Fibroblast of skin of right quadriceps (primary cell): ENCODE measurements around the gene ZFYVE1.
"Not testable (repeated sequence)": the region's sequence is repeated elsewhere in the genome, so short reads cannot be mapped to it uniquely, and the experiment has no call there.

ENCODE experiments used
- DNase-seq: peaks from one replicate; pipeline ENCODE4 v3.0.0-alpha.2; 2013

The ZFYVE1 gene

DNA sequence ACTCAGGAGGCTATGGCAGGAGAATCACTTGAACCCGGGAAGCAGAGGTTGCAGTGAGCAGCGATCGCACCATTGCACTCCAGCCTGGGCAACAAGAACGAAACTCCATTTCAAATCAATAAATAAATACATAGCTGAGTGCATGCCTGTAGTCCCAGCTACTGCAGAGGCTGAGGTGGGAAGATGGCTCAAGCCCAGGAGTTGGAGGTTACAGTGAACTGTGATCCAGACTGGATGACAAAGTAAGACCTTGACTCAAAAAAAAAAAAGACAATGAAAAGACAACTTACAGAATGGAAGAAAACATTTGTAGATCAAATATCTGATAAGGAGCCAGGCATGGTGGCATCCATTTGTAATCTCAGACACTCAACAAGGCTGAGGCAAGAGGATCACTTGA is 27.6 kb downstream of the ZFYVE1 start:
- DNase-seq = no peak

DNA sequence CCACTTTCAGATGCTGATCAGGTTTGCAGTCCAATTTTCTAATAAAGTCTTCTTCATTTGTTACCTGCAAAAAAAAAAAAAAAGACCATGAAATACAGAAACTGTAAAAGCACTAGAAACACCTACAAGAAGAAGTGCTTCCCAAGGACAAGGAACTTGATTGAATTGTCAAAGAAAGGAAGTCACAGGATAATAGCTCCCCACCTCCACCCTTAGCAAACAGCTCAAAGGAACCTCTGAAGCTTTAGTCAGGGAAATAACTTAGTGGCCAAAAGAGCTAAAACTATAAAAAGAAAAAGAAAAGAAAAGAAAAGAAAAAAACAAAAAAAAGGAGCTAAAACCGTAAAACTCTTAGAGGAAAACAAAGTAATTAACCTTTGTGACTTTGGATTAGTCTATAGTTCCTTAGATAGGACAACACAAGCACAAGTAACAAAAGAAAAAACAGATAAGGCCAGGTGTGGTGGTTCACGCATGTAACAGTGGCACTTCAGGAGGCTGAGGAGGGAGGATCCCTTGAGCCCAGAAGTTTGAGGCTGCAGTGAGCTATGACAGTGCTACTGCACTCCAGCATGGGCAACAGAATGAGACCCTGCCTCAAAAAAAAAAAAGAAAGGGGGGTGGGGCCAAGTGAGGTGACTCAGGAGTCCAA is 28.5 kb downstream of the ZFYVE1 start:
- no peak for DNase-seq

- DNase-seq = no peak
Observed at GRCh38 chr14:72996916-72997315, 30.0 kb downstream of the ZFYVE1 start.

DNA sequence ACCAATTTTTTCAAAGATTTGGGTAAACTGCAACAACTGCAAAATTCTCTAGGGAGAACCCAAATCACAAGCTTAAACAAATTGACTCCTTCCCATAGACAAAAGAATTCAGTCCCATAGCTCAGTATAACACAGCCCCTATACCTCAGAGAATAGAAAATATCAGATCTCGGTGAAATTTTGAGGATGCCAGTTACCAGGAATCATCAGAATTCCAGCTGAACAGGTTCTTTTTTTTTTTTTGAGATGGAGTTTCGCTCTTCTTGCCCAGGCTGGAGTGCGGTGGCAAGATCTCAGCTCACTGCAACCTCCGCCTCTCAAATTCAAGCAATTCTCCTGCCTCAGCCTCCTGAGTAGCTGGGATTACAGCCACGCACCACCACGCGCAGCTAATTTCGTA is 36.7 kb downstream of the ZFYVE1 start:
- no peak for DNase-seq

DNA sequence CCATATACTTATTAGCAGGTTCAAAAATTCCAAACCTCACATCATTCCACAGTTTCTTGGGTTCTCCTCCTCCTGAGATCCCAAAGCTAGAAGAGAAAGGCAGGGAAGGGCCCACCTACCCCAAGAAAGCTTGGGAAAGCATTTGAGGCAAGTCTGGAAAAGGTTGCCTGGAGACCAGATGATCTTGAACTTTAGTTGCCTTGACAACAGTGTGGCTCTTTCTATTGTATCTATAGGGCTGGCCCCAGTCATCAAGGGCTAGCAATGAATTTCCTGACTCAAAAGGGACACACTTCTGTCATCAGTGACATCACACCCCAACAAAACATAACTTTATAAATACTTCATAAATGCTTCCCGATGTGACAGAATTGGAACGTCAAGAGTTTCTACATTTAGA is 40.0 kb downstream of the ZFYVE1 start:
- no peak for DNase-seq

DNA sequence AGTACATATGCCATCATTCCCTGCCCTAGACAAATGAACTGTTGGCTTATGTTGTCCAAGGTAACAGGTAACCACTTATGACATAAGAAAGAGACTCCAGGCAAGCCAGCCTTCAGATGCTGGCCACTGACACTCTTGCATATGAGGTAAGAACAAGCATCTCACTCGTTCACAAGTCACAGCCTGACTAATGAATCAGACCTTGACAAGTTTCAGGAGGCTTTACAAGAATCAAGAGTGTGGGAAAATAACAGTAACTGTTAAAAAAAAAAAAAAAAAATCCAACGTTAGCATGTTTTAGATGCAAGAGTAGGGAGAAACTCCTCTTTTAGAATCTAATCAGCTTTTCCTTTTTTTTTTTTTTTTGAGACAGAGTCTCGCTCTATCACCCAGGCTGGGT is 40.7 kb downstream of the ZFYVE1 start:
- no peak for DNase-seq

DNA sequence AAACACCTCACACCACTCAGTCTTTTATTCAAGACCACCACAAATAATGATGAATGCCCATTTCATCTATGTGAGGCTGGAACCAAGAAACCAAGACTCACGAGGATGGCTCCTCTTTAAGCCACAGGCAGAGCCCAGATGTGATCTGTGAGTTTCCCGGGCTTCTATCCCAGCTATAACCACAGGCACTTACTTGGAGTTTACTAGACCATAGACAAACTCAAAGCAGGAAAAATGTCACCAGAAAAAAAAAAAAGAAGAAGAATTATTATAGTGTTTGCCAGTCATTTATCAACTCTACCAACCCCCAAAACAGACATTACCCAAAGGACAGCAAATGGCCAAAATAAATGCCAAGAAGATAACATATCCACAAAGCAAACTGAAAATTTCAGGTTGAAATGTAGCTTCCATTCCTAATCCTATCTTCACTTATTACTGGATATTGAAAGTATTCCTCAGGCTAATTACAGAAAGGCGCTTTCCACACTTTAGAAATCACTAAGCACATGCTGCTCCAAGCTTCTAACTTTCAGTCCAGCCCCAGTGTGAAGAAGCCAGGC is 44.7 kb downstream of the ZFYVE1 start:
- no peak for DNase-seq

DNA sequence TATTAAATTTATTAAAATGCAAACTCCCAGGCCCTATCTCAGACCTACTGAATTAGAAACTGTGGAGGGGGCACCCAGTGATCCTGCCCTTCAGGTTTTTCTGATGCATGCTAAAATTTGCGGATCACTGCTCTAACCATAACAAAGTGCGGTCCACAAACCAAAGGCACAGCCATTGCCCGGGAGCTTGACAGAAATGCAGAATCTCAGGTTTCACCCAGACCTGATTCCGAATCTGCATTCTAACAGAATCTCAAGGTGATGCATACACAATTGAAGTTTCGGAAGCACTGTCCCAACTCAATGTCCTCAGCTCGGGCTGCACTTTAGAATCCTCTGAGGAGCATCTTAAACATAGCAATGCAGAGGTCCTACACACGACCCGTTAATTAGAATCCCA is 46.0 kb downstream of the ZFYVE1 start:
- no peak for DNase-seq

GRCh38 chr14:72978856-72979255 is 48.0 kb downstream of the ZFYVE1 start:
- DNase-seq = no peak

GRCh38 chr14:72975770-72976169 is 51.1 kb downstream of the ZFYVE1 start:
- DNase-seq = no peak

GRCh38 chr14:72974661-72975060 is 52.2 kb downstream of the ZFYVE1 start:
- DNase-seq = no peak

- no peak for DNase-seq
Observed at GRCh38 chr14:72970824-72971434, 56.0 kb downstream of the ZFYVE1 start.

DNA sequence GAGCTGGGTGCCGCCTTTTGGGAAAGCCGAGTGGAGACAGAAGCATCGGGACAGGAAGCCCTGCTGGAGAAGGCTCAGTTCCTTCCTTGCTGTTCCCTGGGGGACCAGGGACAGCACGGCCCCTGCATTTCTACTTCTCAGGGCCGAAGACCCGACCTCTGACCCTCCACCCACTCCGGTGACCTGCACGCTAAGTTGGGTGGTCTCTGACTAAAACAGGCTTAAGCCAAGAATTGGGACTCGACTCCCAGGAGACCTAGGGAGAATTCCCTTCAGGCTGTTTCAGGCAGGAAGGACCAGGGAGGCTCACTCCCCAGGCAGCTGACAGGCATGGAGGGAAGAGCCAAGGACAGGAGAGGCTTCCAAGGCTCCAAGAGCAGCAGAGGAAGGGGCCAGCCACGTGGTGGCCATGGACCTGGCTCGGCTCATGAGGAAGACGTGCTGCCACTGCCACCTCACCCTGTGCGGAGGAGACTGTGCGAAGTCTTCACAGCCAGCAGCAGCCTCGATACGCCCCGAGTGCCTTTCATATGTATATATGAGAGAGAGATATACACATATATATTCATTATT is 56.8 kb downstream of the ZFYVE1 start:
- DNase-seq = no peak

GRCh38 chr14:72968316-72968715 is 58.6 kb downstream of the ZFYVE1 start:
- no peak for DNase-seq

DNA sequence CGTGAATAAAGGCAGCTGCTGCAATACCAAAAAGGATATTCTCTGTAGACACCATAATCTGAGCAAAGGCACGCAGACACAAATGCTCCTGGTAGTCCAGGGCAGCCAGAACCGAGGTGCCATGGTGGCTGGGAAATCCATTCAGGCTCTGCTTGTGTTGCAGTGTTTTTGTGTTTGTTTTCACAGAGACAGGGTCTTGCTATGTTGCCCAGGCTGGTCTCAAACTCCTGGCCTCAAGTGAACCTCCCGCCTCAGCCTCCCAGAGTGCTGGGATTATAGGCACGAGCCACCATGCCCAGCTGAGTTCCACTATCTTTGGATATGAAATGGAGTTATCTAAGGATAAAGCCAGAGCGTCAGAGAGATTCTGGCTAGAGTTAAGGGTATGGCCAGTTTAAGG is 60.9 kb downstream of the ZFYVE1 start:
- no peak for DNase-seq

DNA sequence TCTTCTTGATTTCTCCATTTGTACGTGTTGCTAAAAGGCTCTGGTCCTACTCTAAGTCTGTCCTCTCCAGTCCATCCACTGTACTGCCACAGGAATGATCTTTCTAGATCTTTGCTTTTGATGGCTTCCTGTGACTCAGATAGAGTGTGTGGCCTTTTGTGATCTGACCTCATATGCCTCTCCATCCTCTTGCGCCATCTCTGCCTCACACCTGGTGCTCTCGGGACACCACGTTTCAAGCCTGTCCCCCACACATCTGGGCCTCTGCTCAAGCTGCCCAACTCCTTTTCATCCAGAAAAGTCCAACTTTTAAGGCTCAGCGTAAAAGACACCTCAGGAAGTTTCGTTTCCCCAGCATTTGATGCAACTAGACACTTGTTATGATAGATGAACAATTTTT is 61.7 kb downstream of the ZFYVE1 start:
- peak; percentile 25 for DNase-seq

GRCh38 chr14:72962829-72963312 is 64.0 kb downstream of the ZFYVE1 start:
- DNase-seq = peak; percentile 82

DNA sequence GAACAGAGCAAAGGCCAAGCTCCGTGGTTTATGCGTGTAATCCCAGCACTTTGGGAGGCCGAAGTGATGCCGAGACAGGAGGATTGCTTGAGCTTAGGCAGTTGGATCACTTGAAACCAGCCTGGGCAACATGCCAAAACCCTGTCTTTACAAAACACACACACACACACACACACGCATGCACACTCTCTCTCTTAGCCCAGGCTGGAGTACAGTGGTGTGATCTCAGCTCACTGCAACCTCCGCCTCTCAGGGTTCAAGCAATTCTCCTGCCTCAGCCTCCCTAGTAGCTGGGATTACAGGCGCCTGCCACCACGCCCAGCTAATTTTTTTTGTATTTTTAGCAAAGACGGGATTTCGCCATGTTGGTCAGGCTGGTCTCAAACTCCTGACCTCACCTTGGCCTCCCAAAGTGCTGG is 64.6 kb downstream of the ZFYVE1 start:
- peak; percentile 63 for DNase-seq

DNA sequence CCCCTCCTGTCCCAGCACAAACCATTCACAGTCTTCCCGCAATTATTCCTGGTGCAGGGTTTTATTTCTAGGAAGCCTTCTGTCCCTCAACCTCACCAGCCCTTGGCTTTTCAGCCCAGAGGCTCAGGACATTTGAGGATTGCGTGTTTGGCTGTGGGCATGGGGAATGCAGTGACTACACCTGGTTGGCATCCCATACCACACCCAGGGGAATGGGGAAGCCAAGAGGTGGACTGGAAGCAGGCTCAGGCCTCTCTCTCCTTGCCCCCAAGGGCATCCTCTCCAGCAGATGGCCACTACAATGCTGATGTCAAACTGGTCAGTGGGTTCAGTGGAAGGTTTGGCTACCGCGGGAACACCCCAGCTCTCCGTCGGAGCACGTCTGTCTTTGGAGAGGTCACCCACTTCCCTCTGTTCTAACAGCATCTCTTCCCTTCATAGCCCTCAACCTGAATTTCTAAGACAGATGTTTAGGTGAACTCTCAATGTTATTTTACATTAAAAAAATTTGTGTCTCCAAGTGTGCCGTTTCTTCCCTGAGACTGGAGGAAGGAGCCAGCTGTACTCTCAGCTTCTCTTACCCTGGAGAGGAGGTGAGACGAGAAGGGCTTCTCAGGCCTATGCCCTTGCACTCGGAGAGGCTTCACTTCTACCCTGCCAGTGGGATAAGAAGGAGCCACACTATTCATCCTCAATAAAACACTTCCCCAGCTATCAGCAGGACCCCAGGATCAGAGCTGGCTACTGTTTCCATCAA is 65.1 kb downstream of the ZFYVE1 start:
- DNase-seq = peak; percentile 11

- DNase-seq = not testable (repeated sequence)
Observed at GRCh38 chr14:72961016-72961415, 65.9 kb downstream of the ZFYVE1 start.

DNA sequence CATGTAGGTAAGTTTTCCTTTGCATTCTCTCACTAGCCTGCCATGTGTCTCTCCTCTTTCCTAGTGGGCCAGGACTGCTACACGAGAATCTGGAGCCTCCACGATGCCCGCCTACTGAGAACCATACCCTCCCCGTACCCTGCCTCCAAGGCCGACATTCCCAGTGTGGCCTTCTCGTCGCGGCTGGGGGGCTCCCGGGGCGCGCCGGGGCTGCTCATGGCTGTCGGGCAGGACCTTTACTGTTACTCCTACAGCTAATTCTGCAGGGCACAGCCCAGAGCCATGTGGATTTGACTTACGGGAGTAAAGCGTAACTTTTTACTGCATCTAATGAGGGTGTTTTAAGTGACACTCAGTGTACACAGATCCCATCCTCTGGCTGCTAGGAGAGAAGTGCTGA is 68.4 kb downstream of the ZFYVE1 start:
- no peak for DNase-seq

- no peak for DNase-seq
Observed at GRCh38 chr14:72957213-72957612, 69.7 kb downstream of the ZFYVE1 start.

DNA sequence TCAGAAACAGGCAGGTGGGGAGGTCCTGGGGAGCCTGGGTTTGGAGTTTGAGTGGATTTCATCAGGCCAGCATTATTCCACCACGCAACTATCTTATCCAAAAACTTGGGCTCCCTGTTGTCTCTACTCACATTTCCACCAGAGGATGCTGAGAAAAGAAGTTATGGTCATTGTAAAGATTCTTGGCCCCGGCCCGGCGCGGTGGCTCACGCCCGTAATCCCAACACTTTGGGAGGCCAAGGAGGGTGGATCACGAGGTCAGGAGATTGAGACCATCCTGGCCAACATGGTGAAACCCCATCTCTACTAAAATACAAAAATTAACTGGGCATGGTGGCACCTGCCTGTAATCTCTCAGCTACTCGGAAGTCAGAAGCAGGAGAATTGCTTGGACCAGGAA is 70.2 kb downstream of the ZFYVE1 start:
- not testable (repeated sequence) for DNase-seq
